T-helper 9 cell (primary cell): ENCODE results near the gene FOXI2.

ENCODE experiments used
- DNase-seq: peaks from one replicate; pipeline ENCODE4 v3.0.0-alpha.2; 2020
- total RNA-seq, 2 donors: gene quantifications; one replicate each; lab custom pipeline; 2026; lab: John Stamatoyannopoulos, UW

The FOXI2 gene
- 0 reads per million in 2 donors for total RNA-seq

DNA sequence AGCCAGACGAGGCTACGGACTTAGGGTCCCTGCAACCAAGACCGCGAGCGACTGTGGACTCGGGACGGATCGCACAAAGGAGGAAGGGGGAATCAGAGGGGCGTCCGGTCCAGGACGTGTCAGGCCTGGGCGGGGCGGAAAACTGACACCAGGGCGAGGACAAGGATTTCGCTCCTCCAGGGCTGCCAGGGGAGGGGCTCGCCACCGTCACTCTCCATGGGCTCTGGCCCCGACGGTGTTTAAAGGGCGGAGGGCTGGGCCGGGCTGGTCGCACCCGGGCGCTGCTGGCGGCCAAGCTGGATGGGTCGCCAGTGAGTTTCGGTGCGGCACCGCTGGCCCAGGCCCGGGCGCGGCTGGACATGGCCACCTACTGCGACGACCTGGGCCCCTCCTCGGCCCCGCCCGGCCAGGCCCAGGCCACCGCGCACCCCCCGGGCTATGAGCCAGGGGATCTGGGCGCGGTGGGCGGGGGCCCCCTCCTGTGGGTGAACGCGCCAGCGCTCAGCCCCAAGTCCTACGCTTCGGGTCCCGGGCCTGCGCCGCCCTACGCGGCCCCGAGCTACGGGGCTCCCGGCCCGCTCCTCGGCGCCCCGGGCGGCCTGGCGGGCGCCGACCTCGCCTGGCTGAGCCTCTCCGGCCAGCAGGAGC lies at the start of gene FOXI2:
Gene FOXI2 (plus strand): TSS at position 271 of the 648 bp plus-strand sequence. CDS start 89 bp downstream, at position 360.
- no peak for DNase-seq

DNA sequence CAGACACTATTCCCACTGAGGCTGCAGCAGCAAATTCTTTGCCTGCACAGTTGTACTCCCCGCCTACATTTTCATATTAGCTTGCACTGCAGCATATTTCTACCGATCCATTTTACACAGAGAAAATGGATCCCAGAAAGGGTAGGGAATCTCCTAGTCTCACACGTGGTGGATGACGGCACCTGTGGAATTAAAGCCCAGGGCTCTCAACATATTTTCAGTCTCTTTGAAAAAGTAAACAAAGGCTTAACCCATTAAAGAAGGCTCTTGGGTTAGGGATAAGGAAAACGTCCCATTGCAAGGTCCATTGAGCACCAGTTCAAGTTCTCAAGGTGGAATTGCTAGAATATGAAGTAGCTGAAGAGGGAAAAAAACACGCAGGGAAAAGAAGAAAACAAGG lies 49.4 kb upstream of the FOXI2 start:
- no peak for DNase-seq

DNA sequence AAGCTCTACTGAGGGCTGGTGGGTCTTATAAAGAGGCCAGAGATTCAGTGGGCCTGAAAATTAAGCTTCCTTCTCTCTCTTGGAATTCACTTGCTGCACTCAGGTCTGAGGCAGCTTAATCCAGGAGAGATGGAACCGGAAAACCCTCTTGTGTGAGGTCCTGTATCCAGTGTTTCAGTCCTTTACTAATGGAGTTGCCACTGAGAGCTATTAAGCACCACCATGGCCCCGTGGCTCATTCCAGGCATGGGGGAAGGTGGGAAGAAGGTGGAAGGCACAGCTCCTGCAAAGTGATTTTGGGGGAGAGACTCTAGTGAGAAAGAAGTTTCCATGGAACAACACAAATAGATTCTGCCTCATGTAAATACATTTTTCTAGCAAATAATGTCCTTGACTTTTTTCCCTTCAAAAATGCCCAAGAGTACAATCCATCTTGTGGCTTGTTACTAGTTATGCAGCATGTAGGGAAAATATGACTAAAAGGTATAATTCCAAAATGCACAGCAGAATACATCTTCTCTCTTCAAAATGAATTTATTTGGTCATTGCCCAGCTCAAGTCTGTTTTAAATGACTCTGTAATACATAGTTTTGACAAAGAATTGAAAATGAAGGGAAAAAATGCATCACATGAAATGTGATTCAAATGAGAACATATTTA lies 46.7 kb upstream of the FOXI2 start:
- DNase-seq: no peak

DNA sequence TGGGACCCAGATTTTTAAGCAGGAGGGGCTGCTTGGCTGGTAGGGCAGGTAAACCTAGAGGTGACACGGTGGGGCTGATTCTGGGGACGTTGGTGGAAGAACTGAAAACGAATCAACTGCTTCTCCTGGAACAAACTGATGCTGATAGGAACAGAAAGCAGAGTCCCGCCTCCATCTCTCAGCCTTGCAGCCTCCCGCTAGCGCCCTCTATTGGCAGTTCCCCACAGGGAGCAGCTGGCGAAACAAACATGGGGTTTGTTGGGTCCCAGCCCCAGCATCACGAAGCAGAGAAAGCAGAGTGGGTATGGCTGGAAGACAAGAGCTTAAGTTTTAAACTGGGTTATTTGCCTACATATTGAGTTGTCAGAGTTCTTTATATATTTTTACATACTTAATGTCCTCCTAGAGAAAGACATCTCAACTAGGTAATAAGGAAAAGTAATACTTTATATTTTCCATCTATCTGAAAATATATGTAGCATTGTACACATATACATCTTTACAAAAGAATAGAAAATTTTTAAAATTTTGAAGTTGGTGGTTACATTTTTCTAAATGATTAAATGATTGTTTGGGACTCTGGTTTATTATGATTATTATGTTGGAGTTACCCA lies 42.3 kb upstream of the FOXI2 start:
- no peak for DNase-seq

DNA sequence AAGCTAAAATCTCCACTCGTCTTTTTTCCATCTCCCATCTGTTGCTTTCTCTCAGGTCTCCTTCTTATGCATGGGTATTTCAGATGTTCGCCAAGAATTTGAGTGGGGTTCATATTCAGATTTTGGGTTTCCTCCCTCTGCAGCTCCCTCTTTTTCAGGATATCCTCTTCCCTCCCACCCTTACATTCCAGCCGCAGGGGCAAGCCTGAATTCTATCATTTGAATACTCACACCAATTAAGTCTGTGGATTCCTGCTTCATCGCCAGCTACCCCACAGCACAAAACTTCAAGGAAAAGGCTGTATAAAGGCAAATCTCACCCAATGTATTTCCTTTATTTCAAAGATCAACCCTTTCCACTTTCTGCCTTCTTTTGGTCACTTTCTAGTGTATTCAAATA lies 41.6 kb upstream of the FOXI2 start:
- DNase-seq: no peak

DNA sequence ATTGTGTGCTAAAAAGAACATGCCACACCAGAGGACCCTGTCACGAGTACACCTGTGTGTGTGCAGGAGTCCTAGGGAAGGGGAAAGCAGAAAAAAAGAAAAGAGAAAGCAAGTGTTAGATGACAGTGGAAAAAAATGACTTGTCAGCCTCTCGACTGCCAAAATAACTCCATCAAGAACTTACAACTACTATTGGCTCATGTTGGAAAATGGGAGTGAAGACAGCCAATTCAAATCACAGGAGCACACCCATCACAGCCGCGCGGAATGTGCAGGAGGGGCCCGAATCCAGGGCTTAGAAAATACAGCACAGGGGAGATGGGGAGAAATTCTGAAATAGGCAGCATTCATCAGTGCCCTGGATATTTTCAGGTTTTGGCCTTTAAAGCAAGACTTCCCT lies 38.1 kb upstream of the FOXI2 start:
- DNase-seq: no peak

DNA sequence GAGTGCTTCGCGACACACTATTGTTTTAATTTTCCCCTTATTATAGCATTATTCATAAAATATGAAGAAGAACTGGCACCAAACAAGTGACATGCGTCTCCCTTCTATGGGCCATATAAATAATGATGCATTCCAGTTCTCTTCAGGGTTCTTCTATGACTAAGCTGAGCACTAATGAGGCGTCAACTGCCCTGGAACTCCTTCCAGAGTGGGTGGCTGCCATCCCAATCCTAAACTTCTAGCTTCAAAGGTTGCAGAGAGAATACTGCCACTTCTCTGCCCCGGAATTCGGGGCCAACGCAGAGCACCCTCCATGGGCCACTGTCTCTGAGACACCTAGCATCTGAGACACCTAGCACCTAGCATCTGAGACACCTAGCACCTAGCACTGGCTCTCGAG lies 37.7 kb upstream of the FOXI2 start:
- no peak for DNase-seq

DNA sequence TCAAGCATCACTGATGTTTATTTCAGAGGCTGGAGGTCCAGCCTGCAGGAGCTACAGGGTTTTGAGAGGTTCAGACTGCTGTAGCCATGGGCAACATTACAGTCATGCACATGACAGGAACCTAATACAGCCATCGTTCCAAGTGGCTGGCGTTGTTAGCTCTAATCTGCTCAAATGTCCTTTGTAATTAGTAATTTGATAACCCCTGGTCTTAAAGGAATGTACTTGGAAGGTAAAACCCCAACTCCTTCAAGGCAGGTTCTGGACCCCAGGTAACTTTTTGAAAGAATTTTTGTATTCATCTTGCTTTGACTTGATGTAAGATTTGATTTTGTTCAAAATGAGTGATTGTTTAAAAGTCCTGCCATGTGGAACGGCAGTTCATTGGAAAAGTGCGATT lies 34.7 kb upstream of the FOXI2 start:
- no peak for DNase-seq

DNA sequence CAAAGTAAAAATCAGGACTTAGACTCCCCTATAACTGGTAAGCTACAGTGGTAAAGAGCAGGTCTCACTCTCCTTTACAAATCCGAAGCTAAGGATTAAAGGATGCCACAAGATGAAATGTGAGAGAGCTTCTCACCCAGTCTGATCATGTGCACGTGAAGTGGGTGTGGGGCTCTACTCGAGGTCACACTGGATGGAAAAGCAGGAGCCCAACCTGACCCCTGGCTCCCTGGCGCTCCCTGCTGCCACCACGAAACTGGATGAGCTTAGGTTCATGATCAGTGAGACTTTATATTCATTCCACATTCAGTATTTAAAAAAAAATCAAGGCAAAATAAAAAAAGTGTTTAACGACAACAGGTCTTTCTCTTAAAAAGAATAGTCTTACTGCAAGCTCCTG lies 21.7 kb upstream of the FOXI2 start:
- no peak for DNase-seq

DNA sequence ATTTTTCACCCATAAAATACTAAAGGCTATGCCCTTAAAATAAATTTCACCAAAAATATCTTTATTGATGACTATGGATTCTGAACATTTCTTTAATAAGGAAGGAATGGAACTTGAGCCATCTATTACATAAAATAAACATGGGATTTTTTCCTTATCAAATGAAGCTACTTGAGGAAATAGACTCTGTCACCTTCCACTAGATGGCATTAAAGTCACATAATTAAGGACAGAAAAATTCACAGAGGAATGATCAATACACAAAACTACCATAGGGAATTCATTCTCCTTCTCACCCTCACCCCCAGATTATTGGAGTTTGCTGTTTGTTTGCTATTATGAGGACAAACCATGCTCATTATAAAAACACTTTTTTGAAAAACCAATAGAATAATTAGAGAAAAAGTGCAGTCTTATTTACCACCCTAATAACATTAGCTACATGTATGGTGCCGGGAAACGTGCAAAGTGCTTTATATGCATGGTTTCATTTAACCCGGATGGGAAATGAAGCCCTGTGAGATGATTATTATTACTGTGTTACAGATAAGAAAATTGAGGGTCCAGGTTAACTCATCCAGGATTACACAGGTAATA lies 21.1 kb upstream of the FOXI2 start:
- DNase-seq: no peak

DNA sequence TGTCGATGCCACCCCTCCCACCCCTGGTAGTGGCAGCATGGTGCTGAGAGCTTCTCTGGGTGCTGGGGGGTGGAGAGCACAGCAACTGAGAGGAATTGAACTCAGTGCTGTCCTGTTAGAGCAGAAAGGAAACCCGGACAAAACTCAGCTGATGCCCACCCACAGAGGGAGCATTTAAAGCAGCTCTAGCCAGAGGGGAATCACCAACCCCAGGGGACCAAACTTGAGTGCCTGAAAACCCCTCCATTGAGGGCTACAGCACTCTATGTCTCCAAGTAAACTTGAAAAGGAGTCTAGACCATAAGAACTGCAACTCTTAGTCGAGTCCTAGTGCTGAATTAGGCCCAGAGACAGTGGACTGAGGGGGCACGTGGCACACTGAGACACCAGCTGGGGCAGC lies 16.8 kb upstream of the FOXI2 start:
- DNase-seq: no peak

DNA sequence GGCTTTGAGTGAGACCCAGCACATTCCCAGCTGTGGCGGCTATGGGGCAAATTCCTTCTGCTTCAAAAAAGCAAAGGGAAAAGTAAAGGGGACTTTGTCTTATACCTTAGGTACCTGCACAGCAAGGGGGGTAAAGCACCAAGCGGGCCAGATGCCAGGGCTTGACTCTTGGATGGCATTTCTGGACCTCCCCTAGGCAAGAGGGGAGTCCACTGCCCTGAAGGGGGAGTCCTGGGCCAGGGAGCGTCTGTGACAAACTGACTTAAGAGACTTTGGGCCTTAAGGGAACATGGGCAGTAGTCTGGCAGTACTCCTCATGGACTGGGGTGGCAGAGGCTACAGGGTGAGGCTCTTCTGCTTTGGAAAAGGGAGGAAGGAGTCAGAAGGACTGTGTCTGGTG lies 16.1 kb upstream of the FOXI2 start:
- DNase-seq: no peak

DNA sequence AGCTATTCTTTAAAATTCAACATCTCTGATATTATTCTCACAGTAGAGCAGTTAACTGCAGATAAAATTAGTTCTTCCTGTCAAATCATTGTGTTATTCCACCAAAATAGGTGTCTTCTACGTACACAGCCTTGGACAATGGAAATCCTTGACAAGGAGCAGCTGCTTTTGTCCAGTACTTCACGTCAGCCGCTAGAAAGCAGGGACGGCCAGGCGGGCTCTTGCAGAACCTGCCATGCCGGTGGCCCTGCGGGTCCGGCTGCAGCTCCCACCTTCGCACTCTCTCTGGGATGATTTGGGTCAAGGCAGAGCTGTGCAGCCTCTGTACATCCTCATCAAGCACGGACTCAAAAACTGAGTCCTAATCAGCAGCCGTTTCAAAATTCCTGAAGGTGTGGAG lies 2.2 kb upstream of the FOXI2 start:
- DNase-seq: no peak

DNA sequence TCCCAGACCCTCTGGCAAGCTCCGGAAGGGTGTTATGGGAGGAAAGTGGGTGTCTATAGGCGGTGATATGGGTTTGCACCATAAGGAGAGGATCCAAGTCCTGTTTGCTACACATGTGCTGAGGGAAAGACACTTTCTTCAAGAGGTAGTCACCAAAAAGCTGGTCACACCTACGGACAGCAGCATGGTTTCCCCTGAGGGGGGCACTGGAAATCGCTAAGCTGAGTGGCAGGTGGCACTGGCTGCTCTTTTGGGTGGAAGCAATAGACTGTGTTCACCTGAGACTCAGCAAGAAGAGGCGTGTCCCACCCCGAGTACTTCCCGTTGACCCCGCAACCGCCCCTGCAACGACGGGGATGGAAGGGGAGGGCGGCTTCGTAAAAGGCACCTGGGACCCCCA lies 1.8 kb upstream of the FOXI2 start:
- DNase-seq: no peak

DNA sequence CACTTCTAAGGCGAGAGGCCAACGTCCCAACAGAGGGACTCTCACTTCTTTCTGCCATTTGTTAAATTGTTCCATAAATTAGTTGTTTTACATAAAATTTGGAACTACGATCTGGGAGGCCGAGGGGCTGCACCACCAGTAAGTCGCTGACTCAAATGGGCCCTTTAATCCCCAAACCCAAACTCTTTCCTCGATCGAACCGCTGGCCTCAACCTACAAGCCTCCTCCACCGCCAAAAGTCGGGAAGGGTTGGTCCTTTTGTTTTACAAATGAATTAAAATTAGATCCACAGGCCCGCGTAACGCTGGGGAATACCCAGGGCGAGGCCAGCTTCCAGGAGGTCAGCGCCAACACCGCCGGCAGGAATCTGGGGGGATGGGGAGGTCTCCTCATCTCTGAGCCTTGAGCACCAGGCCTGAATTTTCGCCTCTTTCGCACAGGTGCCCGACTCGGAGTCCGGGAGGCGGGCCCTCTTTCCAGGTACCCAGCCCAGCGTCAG lies 1.2 kb upstream of the FOXI2 start:
- no peak for DNase-seq

DNA sequence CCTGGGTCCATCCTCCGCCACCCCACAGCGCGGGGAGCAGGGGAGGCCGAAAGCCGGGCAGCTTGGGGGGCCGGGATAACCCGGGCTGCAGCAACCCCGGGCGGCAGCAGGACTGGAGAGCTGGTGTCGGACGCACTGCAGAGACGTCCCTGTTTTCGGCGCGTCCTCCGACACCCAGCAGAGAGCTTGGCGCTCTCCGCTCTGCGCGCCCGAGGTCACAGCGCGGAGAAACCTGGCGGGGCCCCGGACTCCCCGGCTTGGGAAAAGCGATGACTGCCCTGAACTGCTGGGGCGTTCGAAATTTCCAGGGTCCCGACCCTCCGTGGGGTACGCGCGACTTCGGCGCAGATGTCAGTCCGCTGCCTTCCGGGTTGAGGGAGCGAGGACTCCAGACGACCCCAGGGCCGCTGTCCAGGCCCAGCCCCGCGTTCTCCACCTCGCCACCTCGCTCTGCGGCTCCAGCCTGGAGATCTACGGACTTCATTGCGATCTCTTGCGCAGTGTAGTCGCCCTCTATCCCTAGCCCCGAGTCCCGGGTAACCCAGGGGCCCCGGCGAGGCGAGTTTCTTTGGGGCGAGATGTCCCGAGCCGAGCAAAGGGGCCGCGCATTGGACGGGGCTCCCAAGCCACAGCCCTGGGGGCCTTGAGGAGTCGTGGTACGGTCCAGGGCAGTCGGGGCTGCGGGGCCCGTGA lies 617 bp upstream of the FOXI2 start:
- no peak for DNase-seq

DNA sequence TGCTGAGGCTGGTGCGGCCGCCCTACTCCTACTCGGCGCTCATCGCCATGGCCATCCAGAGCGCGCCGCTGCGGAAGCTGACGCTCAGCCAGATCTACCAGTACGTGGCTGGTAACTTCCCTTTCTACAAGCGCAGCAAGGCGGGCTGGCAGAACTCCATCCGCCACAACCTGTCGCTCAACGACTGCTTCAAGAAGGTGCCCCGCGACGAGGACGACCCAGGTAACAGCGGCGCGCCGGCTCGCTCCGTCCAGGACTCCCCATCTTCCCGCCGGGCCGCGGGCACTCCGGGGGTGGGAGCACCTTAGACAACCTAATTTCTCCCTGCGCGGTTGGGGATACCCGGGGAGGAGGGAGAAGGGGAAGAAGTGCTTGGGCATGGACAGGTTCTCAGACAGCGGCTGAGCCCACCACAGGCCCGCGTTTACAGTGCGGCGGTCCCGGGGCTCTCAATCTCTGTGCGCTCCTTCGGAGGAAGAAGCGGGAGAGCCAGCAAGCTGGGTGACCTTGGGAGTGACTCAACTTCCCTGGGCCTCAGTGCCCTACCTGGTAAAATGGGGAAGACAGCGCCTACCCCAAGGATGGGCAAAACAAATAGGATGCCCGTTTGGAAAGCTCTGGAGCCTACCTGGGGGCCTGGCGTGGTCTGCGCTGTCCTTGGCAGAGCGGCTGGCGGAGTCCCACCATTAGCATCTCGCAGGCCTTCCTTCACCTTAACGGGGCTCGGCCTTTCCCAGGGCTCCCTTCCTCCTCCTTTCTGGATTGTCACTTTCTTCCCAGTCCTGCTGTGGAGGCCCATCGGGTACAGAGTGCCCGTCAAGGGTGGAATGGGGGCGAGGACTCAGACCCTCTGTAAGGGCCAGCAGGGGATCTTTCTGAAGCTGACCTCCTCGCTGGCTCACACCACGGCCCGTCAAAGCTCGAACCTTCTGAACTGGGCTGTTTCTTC lies 852 bp downstream of the FOXI2 start:
- no peak for DNase-seq

DNA sequence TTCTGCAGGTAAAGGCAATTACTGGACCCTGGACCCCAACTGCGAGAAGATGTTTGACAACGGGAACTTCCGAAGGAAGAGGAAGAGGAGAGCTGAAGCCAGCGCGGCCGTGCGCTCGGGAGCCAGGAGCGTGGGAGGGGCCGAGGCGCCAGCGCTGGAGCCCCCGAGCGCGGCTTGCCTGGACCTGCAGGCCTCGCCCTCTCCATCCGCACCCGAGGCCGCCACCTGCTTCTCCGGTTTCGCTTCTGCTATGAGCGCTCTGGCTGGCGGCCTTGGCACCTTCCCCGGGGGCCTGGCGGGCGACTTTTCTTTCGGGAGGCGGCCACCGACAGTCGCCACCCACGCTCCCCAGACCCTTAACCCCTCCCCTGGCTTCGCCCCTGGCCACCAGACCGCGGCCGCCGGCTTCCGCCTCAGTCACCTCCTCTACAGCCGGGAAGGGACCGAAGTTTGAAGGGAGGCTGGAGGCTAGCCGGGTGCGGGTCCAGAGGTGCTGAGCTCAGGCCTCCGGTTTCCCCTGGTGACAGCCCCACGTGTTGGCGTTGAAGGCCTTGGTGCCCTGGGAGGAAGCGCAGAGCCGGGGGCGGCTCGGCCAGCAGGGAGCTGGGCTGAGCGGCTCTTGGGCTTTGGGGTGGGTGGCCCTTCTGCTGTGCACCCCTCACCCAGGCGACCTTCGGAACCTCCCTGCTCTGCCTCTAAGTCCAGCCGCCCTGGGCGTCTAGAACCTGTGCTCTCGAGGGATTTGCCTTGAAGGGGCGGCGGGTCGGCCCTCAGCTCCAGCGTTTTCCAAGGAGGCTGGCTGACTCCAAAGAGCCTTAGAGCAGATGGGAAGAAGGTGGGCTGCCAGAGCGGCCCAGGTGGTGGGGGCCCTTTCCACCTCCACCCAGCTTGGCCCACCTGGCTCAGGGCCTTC lies 1.8 kb downstream of the FOXI2 start:
- DNase-seq: no peak

DNA sequence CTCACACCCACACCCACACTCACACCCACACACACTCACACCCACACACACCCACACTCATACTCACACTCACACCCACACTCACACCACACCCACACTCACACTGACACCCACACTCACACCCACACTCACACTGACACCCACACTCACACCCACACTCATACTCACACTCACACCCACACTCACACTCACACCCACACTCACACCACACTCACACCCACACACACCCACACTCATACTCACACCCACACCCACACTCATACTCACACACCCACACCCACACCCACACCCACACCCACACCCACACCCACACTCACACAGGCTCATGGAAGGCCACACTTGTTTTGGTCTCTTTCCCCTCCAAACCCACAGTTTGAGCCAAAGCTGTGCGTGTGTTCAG lies 2.9 kb downstream of the FOXI2 start:
- DNase-seq: no peak

DNA sequence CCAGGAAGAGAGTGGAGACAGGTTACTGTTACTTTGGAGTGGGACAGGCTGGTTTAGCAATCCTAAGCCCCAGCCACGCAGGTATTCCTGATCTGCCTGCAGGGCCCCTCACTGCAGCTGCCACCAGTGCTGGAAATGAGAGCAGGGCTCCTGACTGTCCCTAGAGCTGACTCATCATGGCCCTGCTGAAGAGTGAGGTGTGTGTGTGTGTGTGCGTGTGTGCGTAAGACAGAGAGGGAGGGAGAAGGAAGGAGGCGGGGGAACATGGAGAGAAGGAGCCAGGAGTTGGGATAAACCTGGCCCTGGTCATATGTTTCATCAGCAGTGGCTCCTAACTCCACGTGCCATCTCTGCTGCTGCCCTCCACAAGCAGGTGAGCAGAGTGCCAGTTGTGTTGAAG lies 3.6 kb downstream of the FOXI2 start:
- no peak for DNase-seq

DNA sequence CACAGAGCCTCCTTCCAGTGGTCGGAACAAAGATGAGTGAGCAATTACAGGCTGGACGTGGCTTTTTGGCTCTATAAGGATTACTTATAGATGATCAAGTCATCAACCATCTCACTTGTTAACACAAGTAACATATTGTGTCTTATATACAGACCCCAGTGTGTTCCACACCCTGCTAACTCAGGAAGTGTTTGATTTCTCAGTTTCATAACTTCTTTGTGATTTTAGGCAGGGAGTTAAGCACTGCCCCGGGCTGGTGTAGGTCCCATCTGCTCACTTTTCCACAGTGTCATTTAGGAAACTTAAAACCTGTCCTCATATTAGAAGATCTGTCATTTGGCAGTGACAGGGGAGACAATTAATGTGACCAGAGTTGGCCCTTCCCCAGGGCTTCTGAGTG lies 6.2 kb downstream of the FOXI2 start:
- no peak for DNase-seq
